Omental fat pad (tissue), 4 donors: ENCODE measurements around the gene HAPLN2. TPM values are rescaled to one million over a fixed set of nuclear protein-coding genes. Genes with fewer than 3 reads are reported as not detected.

Source experiments
- ATAC-seq: fragments of 150-250 bp; one replicate; pipeline ENCODE4 v1.9.1; 2016; ENCODE audit warnings: mild to moderate bottlenecking, moderate library complexity; ENCODE audit not compliant: low FRiP score
- DNase-seq: peaks from one replicate; pipeline ENCODE4 v3.0.0-alpha.2; 2019; ENCODE audit warnings: low spot score
- total RNA-seq, 4 donors: library from RNA; depleted of rRNA; stranded (reverse); fragments of >200 nt; gene quantifications; one replicate each; pipeline ENCODE4 v1.1.0, GENCODE V29; 2016
- TF ChIP-seq, protein P1 (sequence below), 3 donors: fragments of 450-650 bp; IDR thresholded peaks; one replicate each; pipeline ENCODE4 v1.5.1; 2016 to 2017; ENCODE audit warnings: antibody characterized with exemption in 3 of 3, mild to moderate bottlenecking in 3 of 3, moderate library complexity in 2 of 3

HAPLN2 gene
- total RNA-seq, 4 donors from 2014 or later: 2.8 TPM; not detected in 3

- no peak for DNase-seq
- TF ChIP-seq, protein P1, sequence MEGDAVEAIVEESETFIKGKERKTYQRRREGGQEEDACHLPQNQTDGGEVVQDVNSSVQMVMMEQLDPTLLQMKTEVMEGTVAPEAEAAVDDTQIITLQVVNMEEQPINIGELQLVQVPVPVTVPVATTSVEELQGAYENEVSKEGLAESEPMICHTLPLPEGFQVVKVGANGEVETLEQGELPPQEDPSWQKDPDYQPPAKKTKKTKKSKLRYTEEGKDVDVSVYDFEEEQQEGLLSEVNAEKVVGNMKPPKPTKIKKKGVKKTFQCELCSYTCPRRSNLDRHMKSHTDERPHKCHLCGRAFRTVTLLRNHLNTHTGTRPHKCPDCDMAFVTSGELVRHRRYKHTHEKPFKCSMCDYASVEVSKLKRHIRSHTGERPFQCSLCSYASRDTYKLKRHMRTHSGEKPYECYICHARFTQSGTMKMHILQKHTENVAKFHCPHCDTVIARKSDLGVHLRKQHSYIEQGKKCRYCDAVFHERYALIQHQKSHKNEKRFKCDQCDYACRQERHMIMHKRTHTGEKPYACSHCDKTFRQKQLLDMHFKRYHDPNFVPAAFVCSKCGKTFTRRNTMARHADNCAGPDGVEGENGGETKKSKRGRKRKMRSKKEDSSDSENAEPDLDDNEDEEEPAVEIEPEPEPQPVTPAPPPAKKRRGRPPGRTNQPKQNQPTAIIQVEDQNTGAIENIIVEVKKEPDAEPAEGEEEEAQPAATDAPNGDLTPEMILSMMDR (IDR thresholded peaks at IDR 0.05): no peak
- no peak for ATAC-seq
Observed at GRCh38 chr1:156659661-156659987, 40.4 kb downstream of the HAPLN2 start.

DNA sequence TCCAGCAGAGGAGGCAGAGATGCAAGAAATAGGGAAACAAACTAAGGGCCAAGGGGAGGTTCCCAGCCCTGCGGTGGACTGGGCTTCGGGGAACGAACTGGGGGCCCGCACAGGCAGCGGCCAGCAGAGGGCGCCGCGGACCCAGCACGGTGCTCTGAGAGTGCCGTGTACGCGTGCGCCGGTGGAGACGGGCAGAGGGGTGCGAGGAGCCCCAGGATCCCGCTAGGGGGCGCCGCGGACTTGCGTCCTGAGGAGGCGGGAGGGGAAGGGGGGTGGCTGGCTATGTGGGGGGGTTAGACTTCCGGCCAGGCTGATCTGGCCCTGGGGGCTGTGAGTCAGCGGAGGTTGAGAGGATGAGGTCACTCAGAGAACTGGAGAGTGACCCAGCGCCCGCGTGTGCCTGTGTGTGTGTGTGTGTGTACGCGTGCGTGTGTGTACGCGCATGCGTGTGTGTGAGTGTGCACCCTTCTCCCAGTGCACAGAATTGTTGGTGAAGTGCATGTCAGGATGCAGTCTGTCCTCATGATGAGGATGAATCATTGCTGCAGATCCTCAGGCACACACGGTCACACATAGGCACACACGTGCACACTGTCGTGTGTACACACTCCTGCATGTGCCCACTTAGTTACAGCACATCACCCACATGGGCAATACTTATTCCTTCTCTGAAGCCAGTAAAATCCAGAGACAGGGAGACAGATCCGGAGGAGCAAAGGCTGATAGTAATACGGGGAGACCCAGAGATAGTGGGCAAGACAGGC lies 41.0 kb downstream of the HAPLN2 start:
- ATAC-seq: peak; percentile 88
- TF ChIP-seq, protein P1 (IDR thresholded peaks at IDR 0.05): peak in 2 of 3 donors; percentile 84 to 98
- DNase-seq: peak; percentile 73

DNA sequence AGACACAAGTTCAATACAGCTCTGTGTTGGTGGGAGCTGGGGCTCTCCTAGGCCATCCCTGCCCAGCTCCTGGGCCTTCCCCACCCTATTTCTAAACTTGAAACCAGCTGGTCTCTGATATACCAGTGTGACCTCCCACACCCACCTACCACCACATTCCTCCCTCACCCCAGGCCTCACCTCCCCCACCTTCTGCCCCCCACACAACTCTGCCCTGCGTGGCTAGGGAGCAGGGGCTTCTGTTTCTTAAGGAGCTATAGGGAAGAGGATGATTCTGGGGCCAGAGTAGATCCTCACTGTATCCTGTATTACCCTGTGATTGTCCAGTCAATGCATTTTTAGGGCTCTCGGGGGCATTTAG lies 41.5 kb downstream of the HAPLN2 start:
- no peak for ATAC-seq
- no peak for DNase-seq
- TF ChIP-seq, protein P1 (IDR thresholded peaks at IDR 0.05): no peak

- ATAC-seq (no peak), DNase-seq (no peak)
- TF ChIP-seq, protein P1 (IDR thresholded peaks at IDR 0.05): no peak
Observed at GRCh38 chr1:156662005-156662799, 43.0 kb downstream of the HAPLN2 start.

GRCh38 chr1:156662800-156663055 lies 43.5 kb downstream of the HAPLN2 start:
- TF ChIP-seq, protein P1 (IDR thresholded peaks at IDR 0.05): no peak
- no peak for ATAC-seq
- DNase-seq: no peak

DNA sequence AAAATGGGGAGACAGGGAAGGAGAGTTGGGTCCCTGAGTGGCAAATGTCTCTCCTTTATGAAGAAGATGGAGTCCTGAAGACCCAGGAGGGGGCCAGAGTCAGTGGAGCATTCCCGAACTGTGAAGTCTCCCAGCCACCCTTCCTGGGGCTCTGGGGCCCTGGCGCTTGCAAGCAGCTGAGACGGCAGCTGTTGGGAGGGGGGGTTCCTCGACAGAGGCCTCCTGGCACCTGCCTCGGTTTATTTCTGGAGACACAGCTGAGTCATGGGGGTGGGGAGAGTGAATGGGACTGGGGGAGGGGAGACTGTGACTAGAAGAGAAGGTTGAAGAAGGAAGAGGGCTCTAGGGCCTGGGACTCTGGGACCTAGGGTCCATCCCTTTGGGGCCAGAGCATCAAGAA lies 44.0 kb downstream of the HAPLN2 start:
- ATAC-seq: no peak
- TF ChIP-seq, protein P1 (IDR thresholded peaks at IDR 0.05): no peak
- no peak for DNase-seq
